Spleen (tissue), 11 donors: Measurements from ENCODE around the gene APOL3. TPM values are rescaled to one million over a fixed set of nuclear protein-coding genes. Genes with fewer than 3 reads are reported as not detected.
"Not testable (repeated sequence)": the region's sequence is repeated elsewhere in the genome, so short reads cannot be mapped to it uniquely, and the experiment has no call there.

ENCODE experiments used
- DNase-seq: peaks from one replicate; pipeline ENCODE4 v3.0.0-alpha.2; 2020
- H3K27ac ChIP-seq, 8 donors: fragments of 200-600 bp; sonication (generic) in 7 of 8; 1 replicate in 4 of 8; 2 replicates in 4 of 8; pipeline versions ENCODE4 v1.5.0 to v1.8.0; 2016 to 2021; ENCODE audit warnings: inconsistent platforms in 4 of 8, mild to moderate bottlenecking in 4 of 8, moderate library complexity in 1 of 8
- H3K27me3 ChIP-seq, 7 donors: fragments of 200-600 bp; sonication (generic) in 6 of 7; replicated peaks in 1 of 7; 1 replicate in 4 of 7; 2 replicates in 3 of 7; pipeline versions ENCODE4 v1.5.0 to v1.8.0; 2016 to 2021; ENCODE audit warnings: inconsistent platforms in 3 of 7, mild to moderate bottlenecking in 1 of 7
- H3K36me3 ChIP-seq, 6 donors: fragments of 200-600 bp; sonication (generic) in 5 of 6; 1 replicate in 4 of 6; 2 replicates in 2 of 6; pipeline versions ENCODE4 v1.5.0 to v1.8.0; 2016 to 2021; ENCODE audit warnings: inconsistent platforms in 2 of 6
- H3K4me1 ChIP-seq, 6 donors: fragments of 200-600 bp; sonication (generic) in 5 of 6; 1 replicate in 3 of 6; 2 replicates in 3 of 6; pipeline versions ENCODE4 v1.5.0 to v1.8.0; 2016 to 2021; ENCODE audit warnings: inconsistent platforms in 3 of 6
- H3K4me3 ChIP-seq, 8 donors: fragments of 200-600 bp; sonication (generic) in 7 of 8; 1 replicate in 4 of 8; 2 replicates in 4 of 8; pipeline versions ENCODE4 v1.5.0 to v1.8.0; 2016 to 2021; ENCODE audit warnings: inconsistent platforms in 4 of 8, mild to moderate bottlenecking in 4 of 8, moderate library complexity in 2 of 8
- H3K9me3 ChIP-seq, 8 donors: fragments of 200-600 bp; sonication (generic) in 7 of 8; 1 replicate in 4 of 8; 2 replicates in 4 of 8; pipeline versions ENCODE4 v1.5.0 to v1.8.0; 2016 to 2021; ENCODE audit warnings: inconsistent platforms in 4 of 8
- CTCF ChIP-seq, 11 experiments: fragments of 200-600 bp in 7 of 11; fragments of 450-650 bp in 4 of 11; sonication (generic) in 4 of 11; IDR thresholded peaks in 8 of 11; conservative IDR thresholded peaks in 3 of 11; 1 replicate in 7 of 11; 2 replicates in 4 of 11; pipeline versions ENCODE4 v1.4.0 to v1.8.0; 2016 to 2021; ENCODE audit warnings: antibody characterized with exemption in 11 of 11, inconsistent platforms in 4 of 11, mild to moderate bottlenecking in 1 of 11
- POLR2A ChIP-seq, 3 donors: fragments of 450-650 bp; IDR thresholded peaks; one replicate each; pipeline ENCODE4 v1.5.1; 2017; ENCODE audit warnings: antibody characterized with exemption in 3 of 3, mild to moderate bottlenecking in 1 of 3
- POLR2AphosphoS5 ChIP-seq, 3 donors: sonication (generic); formaldehyde crosslinking; IDR thresholded peaks; one replicate each; pipeline ENCODE4 v1.5.1; 2017; ENCODE audit warnings: antibody characterized with exemption in 3 of 3
- WGBS, 5 donors: extraction: QIAGEN DNeasy Blood & Tissue Kit in 3 of 5; methylation state at CpG; one replicate each; pipeline versions ENCODE4 v1.1.5 to v1.1.7; 2013 to 2018; 5-methylcytosine and 5-hydroxymethylcytosine counted together
- intact Hi-C: fragments of 100-400 bp; cut with DNase I; formaldehyde crosslinking; loops from one replicate; pipeline ENCODE4 v1.15.0; 2023; ENCODE audit warnings: low total_unique reads
- polyA plus RNA-seq, 3 donors: library from polyadenylated mRNA; stranded (reverse); fragments of 200-250 nt; gene quantifications; one replicate each; pipeline ENCODE4 v1.2.1, GENCODE V29; 2013
- total RNA-seq, 7 donors: library from RNA; depleted of rRNA in 3 of 7; stranded (reverse); fragments of >200 nt in 3 of 7; fragmentation: NEBNext Ultra II Directional in 4 of 7; extraction: Animal tissue kit (Norgen Biotek cat#: 25700) in 4 of 7; gene quantifications; one replicate each; pipeline versions ENCODE4 v1.1.0 to v1.2.1, GENCODE V29; 2016 to 2021
- donor health status: healthy with polysubstance abuse.
- donor health status: DM: no; HTN: no; CAD: no; lungs with moderate emphysema.
- donor health status: DM: no; HTN: no; CAD: no.
- donor health status: Bipolar disorder and iron deficiency.
- donor health status: healthy.
- donor health status: DM: no; HTN: no; CAD: no.
- donor health status: DM: yes; HTN: yes; CAD: no.

The APOL3 gene
- total and polyA plus RNA-seq, 10 donors: 32.6 to 146 (median 101) TPM

- Histone ChIP-seq H3K27ac (no peak overlapping the region), H3K36me3 (no peaks in the 10 kb centered on the region), H3K4me1 (no peaks in the 10 kb centered on the region), H3K27me3 (peaks cover 0 to 10% (median 0%) of the 10 kb centered on the region in 7 donors), H3K4me3 (no peak overlapping the region), H3K9me3 (peaks cover 0 to 6% (median 0%) of the 10 kb centered on the region in 8 donors)
- TF ChIP-seq POLR2A (IDR thresholded peaks at IDR 0.05) (no peak), CTCF (IDR thresholded peaks at IDR 0.05 in 8 of 11, conservative IDR thresholded peaks at IDR 0.05 in 3 of 11) (no peak), POLR2AphosphoS5 (IDR thresholded peaks at IDR 0.05) (no peak)
- intact Hi-C loops: no loop called here
- 69 to 83% (median 76%) methylated on average over 9 of the region's 9 CpGs for WGBS, 5 donors
- DNase-seq: no peak
Observed at GRCh38 chr22:36100134-36100824, 60.3 kb downstream of the APOL3 start.

- DNase-seq, H3K36me3 ChIP-seq, H3K4me3 ChIP-seq, H3K27ac ChIP-seq, intact Hi-C loops, H3K27me3 ChIP-seq, H3K9me3 ChIP-seq, H3K4me1 ChIP-seq: not testable (repeated sequence)
- 92 to 98% (median 93%) methylated on average over 10 of the region's 10 CpGs for WGBS, 5 donors
Observed at GRCh38 chr22:36099561-36099960, 61.0 kb downstream of the APOL3 start.

- Histone ChIP-seq H3K9me3 (peaks cover 0 to 6% (median 0%) of the 10 kb centered on the region in 8 donors), H3K36me3 (no peaks in the 10 kb centered on the region), H3K27ac (no peak overlapping the region), H3K4me3 (no peak overlapping the region), H3K27me3 (peaks cover 0 to 10% (median 0%) of the 10 kb centered on the region in 7 donors), H3K4me1 (no peaks in the 10 kb centered on the region)
- 90 to 95% (median 91%) methylated on average over 8 of the region's 8 CpGs for WGBS, 5 donors
- no peak for DNase-seq
- intact Hi-C loops: no loop called here
- TF ChIP-seq POLR2A (IDR thresholded peaks at IDR 0.05) (no peak), CTCF (IDR thresholded peaks at IDR 0.05 in 8 of 11, conservative IDR thresholded peaks at IDR 0.05 in 3 of 11) (no peak), POLR2AphosphoS5 (IDR thresholded peaks at IDR 0.05) (no peak)
Observed at GRCh38 chr22:36097880-36098279, 62.7 kb downstream of the APOL3 start.

GRCh38 chr22:36090772-36091171 is 69.8 kb downstream of the APOL3 start:
- H3K9me3 ChIP-seq, H3K4me3 ChIP-seq, H3K36me3 ChIP-seq, DNase-seq, intact Hi-C loops, H3K27me3 ChIP-seq, H3K27ac ChIP-seq, H3K4me1 ChIP-seq: not testable (repeated sequence)
- WGBS, 5 donors: 53 to 81% (median 75%) methylated on average over 1 of the region's 3 CpGs

Other genes starting within 250 kb of the APOL3 start
- 10 to 100 TPM; 23.2 to 39.6 (median 34.7) TPM for gene RBFOX2, start 131.9 kb downstream of the APOL3 start, total RNA-seq
- 1 to 10 TPM; 2.6 to 8.9 (median 2.7) TPM for gene RBFOX2, start 131.9 kb downstream of the APOL3 start, polyA plus RNA-seq
- 10 to 100 TPM in 2 of 7 donors, 1 to 10 TPM in 4, not detected in 1; 2.5 to 14.4 (median 4.9) TPM for gene APOL4, start 41.1 kb upstream of the APOL3 start, total RNA-seq
- 1 to 10 TPM; 3.0 to 4.0 (median 3.9) TPM for gene APOL4, start 41.1 kb upstream of the APOL3 start, polyA plus RNA-seq
- gene APOL2, start 78.8 kb upstream of the APOL3 start, total RNA-seq: 10 to 100 TPM; 53.2 to 77.2 (median 59.3) TPM
- gene APOL2, start 78.8 kb upstream of the APOL3 start, polyA plus RNA-seq: 10 to 100 TPM; 16.0 to 35.0 (median 20.2) TPM
- 100 to 1,000 TPM in 1 of 7 donors, 10 to 100 TPM in 6; 33.3 to 108 (median 73.9) TPM for gene APOL1, start 92.4 kb upstream of the APOL3 start, total RNA-seq
- gene APOL1, start 92.4 kb upstream of the APOL3 start, polyA plus RNA-seq: 10 to 100 TPM in 2 of 3 donors, 1 to 10 TPM in 1; 10.0 to 24.2 (median 11.4) TPM
- 1,000 to 10,000 TPM in 4 of 7 donors, 100 to 1,000 TPM in 3; 575 to 1,376 (median 1,013) TPM for gene MYH9, start 227.2 kb upstream of the APOL3 start, total RNA-seq
- 100 to 1,000 TPM in 1 of 3 donors, 10 to 100 TPM in 2; 59.8 to 166 (median 71.1) TPM for gene MYH9, start 227.2 kb upstream of the APOL3 start, polyA plus RNA-seq